CD4-positive, alpha-beta T cell treated with Interleukin-2 at 100 ng/mL for 4 hours (primary cell): Measurements from ENCODE around the gene SCRG1.

Experiments
- DNase-seq: peaks from one replicate; pipeline ENCODE4 v3.0.0-alpha.2; 2020; ENCODE audit warnings: low spot score

SCRG1 gene

DNA sequence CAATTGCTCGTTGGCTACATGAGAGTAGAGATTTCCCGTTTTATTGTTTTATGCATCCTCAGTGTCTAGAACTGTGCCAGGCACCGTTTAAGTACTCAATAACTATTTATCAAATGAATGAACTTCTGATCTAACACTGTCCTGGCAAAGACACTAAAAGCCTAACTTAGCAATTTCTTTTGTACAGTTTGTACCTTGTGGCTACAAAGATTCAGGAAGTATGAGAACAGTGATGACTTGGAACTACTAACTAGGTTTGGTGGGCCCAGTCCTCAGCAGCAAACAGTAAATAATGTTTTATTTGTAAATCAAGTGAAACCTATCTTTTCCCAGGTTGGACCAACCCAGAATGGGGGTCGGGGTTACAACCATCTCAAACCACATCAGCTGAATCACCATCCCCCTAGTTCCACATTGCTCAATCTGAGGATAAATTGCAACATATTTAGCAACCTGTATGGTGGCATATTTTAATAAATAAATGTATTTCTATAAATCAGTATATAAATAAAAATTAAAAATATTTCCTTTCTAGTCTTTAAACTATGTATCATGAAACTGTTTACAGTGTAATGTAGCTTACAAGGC is 12.3 kb upstream of the SCRG1 start:
- no peak for DNase-seq

DNA sequence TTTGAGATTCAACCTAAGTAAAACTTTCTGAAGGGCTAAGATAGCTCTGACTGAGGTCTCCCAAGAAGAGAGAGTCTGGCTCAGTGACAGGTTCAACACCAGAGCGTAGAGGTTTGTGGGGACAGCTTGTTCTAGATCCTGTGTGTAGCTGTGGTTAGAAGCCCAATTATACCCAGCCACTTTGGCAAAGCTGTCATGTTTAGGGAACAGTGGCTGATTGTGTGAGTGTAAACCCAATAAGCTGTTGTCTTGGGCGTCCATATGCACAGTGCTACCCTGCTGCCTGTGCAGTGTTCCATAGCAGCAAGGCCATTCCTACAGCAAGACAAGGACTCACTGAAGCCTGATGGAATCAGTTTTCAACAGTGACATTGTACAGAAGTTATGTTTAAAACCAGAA is 11.2 kb upstream of the SCRG1 start:
- no peak for DNase-seq

DNA sequence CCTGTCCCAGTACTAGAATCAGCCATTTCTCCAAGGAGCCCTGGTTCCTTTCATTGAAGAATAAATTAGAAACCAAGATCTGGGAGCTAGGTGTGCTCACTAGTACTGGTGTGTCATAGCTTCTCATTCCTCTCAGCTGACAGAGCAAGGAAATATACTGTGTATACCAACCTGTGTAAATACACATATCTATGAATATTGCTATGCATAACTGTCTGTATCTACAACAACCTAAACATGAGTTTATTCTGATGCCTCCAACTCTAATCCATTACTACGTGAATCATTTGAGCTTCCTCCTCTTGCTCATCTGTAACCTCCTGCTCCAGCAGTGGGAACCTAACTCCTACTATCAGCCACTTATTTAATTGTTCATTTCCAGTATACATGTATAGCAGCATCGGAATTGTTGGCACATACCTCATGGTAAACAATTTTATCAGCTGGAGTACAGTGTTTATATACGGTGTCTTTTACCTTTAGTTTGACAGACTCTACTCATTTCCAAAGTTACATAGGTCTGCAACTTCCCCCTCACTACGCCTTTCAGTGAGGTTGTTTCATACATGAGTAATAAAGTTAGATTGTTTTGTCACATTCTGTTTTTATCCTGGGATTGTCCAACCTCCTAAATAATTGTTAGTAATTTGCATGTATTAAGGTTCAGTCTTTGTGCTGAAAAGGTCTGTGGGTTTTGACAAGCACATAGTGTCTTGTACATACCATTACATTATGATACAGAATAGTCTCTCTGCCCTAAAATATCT is 7.1 kb upstream of the SCRG1 start:
- DNase-seq = no peak

DNA sequence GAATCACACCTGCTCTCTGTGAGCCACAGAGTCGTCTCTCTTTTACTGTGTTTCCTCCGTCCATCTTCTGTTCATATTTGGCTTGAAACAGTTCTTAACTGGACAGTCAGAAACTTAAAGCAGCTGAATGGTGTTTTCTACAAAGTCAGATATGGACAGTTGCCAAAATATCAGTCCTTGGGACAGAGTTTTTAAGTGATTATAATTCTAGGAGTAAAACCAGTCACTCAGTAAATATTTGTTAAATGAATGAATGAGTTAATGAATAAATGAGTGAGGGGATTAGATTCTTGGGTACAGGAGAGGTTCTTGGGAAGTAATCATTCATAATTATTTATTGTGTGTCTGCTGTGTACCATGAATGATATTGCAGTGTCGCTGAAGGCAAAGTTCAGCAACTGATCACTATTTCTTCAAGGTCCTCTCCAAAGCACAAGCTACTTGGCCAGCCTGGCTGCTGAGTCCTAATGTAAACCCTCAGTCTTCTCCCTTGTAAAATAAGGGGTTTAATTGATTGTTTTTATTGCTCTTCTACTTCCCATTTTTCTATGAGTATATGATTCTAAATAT is 5.5 kb upstream of the SCRG1 start:
- no peak for DNase-seq

DNA sequence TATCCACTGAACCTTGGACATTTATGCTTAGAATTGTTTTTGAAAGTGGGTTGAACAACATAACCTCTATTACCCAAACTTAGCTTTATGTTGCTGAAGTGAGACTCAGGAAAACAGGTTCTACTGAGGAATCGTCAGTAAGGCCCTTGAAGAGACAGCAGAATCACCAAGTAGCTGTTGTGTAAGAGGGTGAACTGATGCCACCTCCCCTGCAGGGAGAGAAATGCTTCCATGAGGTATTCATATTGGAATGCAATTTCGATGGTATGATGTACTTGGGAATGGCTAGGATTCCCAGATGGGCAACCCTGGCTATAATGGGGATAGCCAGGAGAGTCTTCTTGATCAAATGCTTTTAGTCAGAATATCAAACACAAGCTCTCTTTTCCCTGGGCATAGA is 4.1 kb upstream of the SCRG1 start:
- DNase-seq = no peak

DNA sequence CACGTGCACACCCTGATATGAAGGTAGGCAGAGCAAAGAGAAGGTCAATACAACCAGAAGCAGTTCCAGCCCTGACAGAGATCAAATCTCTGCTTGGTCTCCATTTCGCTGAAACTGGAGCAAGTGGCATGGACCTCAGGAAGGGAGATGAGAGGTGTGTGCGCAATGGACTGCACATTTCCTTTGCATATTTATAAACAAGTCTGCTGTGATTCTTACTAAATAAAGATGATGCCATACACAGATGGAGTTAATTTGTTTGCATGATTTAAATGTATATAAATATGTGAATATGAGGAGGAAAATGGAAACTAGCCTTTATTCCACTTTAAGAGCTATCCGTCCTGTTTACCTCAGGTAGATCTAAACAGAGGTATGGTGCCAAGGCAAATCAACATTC is 2.1 kb upstream of the SCRG1 start:
- no peak for DNase-seq

DNA sequence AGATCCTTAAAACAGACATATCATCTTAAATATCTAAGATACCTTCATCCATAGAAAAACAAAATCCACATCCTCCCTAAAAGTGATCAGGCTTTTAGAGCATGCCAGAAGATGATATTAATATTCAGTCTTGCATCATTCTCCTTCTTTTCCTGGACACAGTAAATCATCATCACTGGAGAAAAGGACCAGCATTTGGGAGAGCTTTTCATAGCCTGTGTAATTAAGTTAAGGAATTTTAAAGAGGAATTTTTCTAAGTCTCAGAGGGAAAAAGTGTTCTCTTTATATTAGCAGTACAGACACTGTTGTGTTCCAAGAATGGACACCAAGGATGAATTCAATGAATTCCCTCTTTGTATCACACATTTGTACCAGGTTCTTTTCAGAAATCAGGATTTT is 696 bp downstream of the SCRG1 start:
- DNase-seq = no peak

DNA sequence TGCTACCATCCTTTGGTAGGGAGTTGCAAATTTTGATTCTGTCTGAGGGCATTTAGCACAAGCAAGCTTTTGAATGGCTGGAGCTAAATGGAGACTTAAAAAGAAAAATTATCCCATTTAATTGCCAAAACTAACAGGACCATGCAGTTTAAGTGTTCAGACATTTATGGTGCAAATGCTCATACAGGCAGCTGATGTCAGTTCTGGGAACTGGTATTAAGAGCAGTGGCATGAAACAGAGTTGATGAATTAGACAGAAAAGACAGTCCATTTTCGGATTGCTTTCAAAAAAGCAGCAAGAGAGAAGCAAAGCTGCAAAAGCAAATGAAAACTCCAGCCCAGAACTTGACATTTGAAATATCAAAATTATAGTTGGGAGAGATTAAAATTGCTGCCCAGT is 1.3 kb downstream of the SCRG1 start:
- no peak for DNase-seq

DNA sequence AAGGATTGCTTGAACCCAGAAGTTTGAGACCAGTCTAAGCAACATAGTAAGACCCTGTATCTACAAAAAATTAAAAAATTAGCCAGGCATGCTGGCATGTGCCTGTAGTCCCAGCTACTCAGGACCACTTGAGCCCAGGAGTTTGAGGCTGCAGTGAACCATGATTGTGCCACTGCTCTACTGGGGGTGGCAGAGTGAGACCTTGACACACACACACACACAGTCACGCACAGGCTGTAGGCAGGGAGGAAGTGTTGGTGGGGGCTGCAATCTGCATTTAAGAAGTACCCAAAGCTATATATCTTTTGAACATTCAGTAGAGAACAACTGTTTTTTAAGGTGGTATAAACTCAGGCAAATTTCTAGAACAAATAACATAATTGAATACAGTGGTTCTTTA is 7.2 kb downstream of the SCRG1 start:
- no peak for DNase-seq

DNA sequence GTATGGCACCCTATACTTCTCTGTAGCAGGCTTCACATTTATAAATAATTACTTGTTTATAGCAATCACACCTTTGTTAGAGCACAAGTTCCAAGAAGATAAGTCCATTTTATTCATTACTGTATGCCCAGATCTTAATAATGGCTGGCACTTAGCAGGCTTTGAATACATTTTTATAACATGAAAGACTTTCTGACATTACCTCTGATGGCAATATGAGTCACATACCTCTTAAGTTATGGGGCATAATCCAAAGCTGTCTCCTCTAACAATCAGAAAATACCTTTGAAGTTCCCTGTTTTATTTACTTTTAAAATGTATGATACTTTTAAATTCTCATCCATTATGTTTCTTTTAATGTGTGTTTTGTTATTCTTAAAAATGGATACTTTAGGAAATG is 12.2 kb downstream of the SCRG1 start:
- DNase-seq = no peak

DNA sequence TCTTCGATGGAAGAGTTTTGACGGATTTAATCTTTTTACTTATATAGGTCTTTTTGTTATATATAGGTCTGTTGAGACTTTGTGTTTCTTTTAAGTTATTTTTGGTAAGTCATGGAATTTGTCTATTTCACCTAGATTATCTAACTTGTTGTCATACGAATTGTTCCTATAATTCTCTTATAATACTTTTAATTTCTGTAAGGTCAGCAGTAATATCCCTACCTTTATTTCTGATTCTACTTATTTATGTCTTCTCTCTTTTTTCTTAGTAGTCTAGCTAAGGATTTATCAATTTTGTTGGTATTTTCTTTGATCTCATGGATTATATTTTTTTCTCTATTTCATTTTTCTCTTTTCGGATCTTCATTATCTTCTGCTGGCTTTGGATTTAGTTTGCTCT is 16.6 kb downstream of the SCRG1 start:
- DNase-seq = no peak

DNA sequence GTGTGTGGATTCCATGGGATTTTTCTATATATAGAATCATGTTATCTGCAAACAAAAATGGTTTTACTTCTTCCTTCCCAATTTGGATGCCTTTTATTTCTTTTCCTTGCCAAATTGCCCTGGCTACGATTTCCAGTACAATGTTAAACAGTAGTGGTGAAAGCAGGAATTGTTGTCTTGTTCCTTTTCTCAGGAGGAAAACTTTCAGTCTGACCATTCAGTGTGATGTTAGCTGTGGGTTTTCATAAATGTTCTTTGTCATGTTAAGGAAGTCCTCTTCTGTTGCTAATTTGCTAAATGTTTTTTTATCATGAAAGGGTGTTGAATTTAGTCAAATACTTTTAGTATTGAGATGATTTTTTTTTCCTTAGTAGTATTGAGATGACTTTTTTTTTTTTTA is 17.3 kb downstream of the SCRG1 start:
- no peak for DNase-seq

DNA sequence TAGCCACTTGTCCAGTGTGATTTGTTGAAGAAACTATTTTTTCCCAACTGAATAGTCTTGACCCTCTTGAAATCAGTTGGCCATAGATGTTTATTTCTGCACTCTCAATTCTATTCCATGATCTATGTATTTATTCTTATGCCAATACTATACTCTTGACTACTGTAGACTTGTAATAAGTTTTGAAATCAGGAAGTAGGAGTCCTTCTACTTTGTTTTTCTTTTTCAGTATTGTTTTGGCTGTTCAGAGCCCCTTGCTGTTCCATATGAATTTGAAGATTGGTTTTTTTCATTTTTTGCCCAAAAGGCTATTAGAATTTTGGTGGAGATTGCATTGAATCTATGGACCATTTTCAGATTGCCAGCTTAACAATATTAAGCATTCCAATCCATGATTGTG is 17.9 kb downstream of the SCRG1 start:
- no peak for DNase-seq

DNA sequence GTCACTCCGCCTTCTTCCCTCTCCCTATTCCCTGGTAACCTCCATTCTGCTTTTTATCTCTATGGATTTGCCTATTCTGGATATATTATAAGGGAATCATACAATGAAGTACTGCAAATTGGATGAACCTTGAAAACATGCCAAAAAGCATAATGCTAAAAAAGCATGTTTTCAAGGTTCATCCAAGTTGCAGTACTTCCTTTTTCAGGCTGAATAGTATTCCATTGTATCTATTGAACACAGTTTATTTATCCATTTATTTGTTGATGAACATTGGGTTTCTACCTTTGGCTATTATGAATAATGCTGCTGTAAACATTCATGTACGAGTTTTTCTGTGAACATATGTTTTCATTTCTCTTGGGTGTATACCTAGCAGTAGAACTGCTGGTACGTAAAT is 19.0 kb downstream of the SCRG1 start:
- no peak for DNase-seq

DNA sequence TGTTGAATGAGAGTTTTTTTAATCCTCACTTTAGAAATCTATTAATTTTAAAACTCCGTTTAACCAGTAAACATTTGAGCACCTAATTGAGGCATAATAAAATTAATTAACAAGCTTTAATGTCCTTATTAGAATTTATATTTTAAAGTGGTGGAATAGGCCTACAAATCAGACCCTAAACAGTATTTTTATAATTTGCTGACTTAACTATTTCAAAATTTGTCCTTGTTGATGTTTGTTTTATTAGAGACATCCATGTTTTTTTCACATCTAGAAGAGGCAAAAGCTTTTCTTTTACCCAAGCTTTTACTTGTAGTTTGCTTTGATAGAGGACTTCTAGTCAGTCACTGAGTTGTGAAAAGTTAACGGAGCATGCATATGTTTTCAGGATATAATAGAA is 24.3 kb downstream of the SCRG1 start:
- no peak for DNase-seq

DNA sequence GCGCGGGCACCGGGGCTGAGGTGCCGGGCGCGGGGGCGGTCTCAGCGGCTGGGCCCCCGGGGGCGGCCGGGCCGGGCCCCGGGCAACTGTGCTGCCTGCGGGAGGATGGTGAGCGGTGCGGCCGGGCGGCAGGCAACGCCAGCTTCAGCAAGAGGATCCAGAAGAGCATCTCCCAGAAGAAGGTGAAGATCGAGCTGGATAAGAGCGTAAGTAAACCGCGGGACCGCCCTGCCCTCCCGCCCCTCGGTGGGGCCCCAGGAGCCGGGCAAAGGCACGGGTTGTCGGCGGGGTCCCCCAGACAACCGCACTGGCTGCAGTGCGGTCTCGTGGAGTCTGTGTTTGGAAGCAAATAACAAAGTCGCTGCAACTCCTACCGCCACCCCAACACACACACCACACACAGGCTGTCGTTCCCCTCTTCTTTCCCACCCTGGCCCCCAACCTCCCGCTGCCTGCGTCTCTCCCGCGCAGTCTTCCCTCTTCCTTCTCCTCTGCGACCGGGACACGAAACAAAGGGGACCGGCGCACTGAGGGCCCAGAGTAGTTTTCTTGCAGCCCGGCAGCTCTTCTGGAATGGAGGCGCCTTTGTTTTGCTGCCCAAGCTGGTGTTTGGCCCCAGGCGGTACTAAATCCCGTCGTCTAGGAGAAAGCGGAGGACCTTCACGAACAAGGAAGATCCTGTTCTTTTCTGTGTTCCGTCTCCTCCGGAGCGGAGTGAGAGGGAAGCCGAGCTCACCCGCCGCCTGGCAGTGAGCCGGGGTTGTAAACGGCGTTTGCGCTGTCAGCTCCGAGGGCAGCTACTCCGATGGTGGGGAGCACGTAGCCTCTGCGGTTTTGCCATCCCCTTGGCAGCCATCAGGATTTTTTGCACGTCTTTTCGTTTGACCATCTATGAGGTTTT is 27.4 kb downstream of the SCRG1 start:
- DNase-seq = peak; percentile 31

DNA sequence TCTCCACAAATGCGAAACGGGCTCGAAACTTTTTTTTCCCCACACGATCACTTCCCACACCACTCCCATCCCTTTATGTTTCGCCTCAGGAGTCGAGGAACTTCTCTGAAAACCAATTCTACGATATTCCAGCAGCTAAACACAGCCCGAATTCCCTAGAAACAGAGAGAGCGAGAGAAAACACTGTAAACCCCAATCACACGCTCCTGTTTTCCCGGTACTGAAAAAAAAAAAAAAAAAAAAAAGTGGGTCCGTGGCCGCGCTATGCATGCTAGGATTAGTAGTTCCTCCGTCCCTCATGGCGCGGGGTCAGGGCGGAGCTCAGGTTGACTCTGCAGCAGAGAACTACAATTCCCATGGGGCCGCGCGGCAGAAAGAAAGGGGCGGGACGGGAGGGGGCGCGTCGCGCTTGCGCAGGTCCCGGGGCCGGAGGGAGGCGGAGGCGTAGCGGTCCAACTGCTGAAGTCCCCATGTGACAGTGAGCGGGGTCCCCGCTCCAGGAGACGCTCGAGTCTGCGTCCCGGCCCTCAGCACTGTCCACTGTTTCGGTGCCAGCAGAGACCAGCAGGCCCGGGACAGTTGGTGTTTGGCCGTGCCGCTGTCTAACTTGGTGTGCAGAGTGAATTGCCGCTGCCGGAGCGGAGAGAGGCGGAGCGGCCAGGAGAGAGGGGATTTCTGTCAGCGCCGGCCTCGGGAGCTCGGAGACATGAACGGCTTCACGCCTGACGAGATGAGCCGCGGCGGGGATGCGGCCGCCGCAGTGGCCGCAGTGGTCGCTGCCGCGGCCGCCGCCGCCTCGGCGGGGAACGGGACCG is 28.2 kb downstream of the SCRG1 start, which contains the start of gene SAP30:
SAP30 (plus strand) TSS at position 478 of the 815 bp plus-strand sequence; CDS start at position 707, 229 bp downstream.
- DNase-seq = peak; percentile 97

DNA sequence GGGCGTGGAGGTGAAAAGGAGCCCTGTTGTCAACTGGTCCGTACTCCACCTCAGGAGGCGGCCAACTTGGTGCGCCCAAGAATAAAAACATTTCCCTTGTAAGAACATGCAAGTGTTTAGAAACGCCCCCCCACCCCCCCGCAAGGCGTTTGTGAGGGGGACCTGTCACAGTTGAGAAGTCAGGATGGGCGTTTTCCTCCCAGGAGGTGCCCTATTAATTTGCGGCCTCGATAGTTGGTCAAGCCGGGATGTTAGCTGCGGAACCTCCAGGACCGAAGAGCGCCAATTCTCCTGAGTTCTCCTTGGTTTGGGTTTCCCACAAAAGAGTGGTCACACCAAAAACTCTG is 28.8 kb downstream of the SCRG1 start:
- peak; percentile 67 for DNase-seq

DNA sequence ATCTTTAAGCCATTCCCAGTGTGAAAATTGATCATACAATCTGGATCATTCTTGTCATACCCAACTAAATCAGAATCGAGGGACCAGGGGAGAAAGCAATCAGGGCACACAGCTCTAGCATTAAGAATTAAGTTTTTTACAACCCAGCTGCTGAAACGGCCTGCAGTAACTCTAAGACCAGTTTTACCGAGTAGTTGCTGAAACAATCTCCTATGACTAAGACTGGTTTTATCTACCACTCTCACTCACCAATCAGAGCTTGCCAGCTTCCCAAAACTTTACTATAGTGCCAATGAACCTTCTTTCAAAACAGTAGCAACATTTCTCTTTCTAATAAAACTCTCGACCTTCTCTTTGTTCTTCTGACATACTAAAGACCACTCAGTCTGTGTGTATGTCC is 31.0 kb downstream of the SCRG1 start:
- no peak for DNase-seq

DNA sequence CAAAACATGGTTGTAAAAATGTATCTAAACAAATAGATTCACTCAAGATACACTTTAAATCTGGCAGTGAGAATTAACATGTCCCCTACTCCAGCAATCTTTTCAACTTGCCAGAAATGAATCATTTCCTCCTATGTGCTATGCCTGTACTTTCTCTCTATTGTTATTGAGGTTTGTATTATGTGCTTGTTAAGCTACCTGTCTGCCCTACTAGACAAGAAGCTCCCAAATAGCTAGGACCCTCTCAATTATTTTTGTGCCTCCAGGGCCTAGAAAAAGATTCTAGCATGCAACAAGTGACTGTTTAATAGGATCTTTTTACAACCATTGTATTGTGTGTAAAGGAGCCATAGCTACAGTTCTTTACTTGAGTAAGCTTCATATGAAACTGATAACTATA is 31.6 kb downstream of the SCRG1 start:
- peak; percentile 22 for DNase-seq

DNA sequence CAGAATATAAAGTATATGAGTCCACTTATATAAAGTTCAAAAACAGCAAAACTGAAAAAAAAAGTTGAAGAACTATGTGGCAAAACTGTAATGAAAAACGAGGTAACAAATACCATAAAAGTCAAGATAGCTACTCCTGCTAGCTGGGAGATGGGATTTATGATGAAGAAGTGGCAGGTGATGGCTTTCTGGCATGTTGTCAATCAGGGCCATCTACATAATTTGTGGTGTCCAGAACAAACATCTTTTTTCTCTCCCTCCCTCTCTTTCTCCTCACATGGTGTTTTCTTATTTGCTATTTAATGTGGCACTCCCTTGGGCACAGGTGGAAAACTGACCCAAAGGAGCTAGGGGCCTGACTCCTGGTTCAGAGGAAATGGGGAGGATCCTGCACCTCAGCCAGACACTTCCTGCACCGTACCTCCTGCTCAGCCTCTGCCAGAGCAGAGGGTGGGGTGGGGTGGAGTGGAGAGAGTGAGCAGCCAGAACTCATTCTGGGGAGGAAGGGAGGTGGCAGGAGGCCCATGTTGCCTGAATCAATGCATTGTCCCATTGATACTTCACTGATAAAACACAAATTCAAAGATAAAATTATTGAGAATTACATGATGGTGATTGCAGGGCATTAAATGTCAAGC is 33.4 kb downstream of the SCRG1 start:
- peak; percentile 12 for DNase-seq
